Nephron (organoid): ENCODE results near the gene EFCAB3.
"Not testable (repeated sequence)": the region's sequence is repeated elsewhere in the genome, so short reads cannot be mapped to it uniquely, and the experiment has no call there.

Source experiments
- H3K27ac Mint-ChIP-seq, 3 experiments: 2 replicates each; pipeline ENCODE4 v1.8.0; 2020; ENCODE audit warnings: mixed read lengths in 3 of 3, mild to moderate bottlenecking in 2 of 3, moderate library complexity in 1 of 3
- H3K27me3 Mint-ChIP-seq: 2 replicates; pipeline ENCODE4 v1.8.0; 2021; ENCODE audit warnings: low read depth, mild to moderate bottlenecking, moderate library complexity, mixed read lengths
- H3K36me3 Mint-ChIP-seq: 2 replicates; pipeline ENCODE4 v1.8.0; 2020; ENCODE audit warnings: low read depth, mixed read lengths
- H3K4me1 Mint-ChIP-seq: 2 replicates; pipeline ENCODE4 v1.8.0; 2020; ENCODE audit warnings: mixed read lengths
- H3K4me3 Mint-ChIP-seq, 3 experiments: 2 replicates each; pipeline ENCODE4 v1.8.0; 2020; ENCODE audit warnings: mild to moderate bottlenecking in 3 of 3, mixed read lengths in 3 of 3, moderate library complexity in 2 of 3
- H3K9me3 Mint-ChIP-seq: 2 replicates; pipeline ENCODE4 v1.8.0; 2020; ENCODE audit warnings: mixed read lengths
- TF ChIP-seq, protein P1 (sequence below), 3 experiments: fragments of 200-600 bp; sonication (generic); IDR thresholded peaks; one replicate each; pipeline ENCODE4 v1.5.0; 2021; ENCODE audit warnings: antibody characterized with exemption in 3 of 3; ENCODE audit not compliant: unreplicated experiment in 3 of 3

EFCAB3 gene

DNA sequence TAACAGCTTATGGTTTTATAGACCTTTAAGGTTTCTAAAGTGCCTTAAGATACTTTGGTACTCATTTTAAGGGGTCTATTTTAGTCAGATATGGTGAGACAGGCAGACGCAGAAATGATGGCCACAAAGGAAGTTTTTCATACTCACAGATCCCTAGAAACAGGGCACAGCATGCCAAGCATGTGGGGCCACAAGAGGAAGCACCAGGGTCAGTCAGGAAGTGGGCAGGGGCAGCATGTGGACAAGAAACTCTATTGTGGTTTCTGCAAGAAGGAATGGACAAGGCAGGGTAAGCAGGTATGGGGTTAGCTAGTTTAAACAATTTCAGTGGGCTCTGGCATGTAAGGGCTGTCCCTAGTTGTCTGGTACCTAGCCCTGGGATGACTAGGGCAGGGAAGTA is 8.5 kb downstream of the EFCAB3 start:
- Mint-ChIP-seq H3K36me3 (no peaks in the 10 kb centered on the region), H3K4me3 (no peak overlapping the region), H3K9me3 (no peaks in the 10 kb centered on the region), H3K4me1 (no peaks in the 10 kb centered on the region), H3K27ac (no peak overlapping the region), H3K27me3 (peaks cover 17% of the 10 kb centered on the region)
- TF ChIP-seq, protein P1, sequence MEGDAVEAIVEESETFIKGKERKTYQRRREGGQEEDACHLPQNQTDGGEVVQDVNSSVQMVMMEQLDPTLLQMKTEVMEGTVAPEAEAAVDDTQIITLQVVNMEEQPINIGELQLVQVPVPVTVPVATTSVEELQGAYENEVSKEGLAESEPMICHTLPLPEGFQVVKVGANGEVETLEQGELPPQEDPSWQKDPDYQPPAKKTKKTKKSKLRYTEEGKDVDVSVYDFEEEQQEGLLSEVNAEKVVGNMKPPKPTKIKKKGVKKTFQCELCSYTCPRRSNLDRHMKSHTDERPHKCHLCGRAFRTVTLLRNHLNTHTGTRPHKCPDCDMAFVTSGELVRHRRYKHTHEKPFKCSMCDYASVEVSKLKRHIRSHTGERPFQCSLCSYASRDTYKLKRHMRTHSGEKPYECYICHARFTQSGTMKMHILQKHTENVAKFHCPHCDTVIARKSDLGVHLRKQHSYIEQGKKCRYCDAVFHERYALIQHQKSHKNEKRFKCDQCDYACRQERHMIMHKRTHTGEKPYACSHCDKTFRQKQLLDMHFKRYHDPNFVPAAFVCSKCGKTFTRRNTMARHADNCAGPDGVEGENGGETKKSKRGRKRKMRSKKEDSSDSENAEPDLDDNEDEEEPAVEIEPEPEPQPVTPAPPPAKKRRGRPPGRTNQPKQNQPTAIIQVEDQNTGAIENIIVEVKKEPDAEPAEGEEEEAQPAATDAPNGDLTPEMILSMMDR (IDR thresholded peaks at IDR 0.05; ENCODE audit: unreplicated experiment in 3 of 3) = no peak

DNA sequence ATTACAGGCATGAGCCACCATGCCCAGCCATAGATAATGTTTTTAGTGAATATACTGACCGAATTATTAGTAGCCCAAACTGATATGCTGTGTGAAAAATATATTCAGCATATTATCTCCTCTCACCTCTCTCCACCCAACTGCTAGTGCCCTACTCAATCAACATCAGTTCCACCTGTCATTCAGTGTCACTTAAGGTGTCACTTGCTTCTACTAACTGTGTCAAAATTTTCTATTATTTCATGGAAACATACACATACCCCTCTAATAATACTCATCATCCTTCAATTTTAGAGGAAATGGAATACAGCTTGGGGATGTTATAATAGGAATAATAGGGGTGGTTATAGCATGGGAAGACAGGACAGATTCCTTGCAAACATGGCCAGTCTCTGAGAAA is 12.6 kb downstream of the EFCAB3 start:
- Mint-ChIP-seq H3K4me3 (no peak overlapping the region), H3K27me3 (peaks cover 17% of the 10 kb centered on the region), H3K36me3 (no peaks in the 10 kb centered on the region), H3K27ac (no peak overlapping the region), H3K4me1 (no peaks in the 10 kb centered on the region), H3K9me3 (no peaks in the 10 kb centered on the region)
- TF ChIP-seq, protein P1 (IDR thresholded peaks at IDR 0.05; ENCODE audit: unreplicated experiment in 3 of 3) = no peak

DNA sequence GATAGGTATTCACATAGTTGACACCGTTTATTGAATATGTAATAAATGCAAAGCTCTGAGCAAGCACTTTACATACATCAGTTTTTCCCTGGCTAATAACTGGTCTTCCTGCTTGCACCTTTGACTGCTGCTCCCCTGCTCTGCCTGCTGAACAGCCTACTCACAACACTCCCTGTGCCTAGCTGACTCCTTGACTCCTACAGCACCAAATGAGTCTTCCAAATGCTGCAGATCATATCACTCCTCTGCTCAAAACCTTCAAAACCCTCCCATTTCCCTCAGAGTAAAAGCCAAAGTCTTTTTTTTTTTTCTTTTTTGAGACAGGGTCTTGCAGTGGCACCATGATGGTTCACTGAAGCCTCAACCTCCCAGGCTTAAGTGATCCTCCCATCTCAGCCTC is 18.5 kb downstream of the EFCAB3 start:
- H3K36me3 Mint-ChIP-seq = no peaks in the 10 kb centered on the region
- no peaks in the 10 kb centered on the region for H3K4me1 Mint-ChIP-seq
- H3K4me3 Mint-ChIP-seq = no peak overlapping the region
- TF ChIP-seq, protein P1 (IDR thresholded peaks at IDR 0.05; ENCODE audit: unreplicated experiment in 3 of 3) = no peak
- H3K27ac Mint-ChIP-seq = no peak overlapping the region
- peaks cover 10% of the 10 kb centered on the region for H3K9me3 Mint-ChIP-seq
- H3K27me3 Mint-ChIP-seq = no peaks in the 10 kb centered on the region

DNA sequence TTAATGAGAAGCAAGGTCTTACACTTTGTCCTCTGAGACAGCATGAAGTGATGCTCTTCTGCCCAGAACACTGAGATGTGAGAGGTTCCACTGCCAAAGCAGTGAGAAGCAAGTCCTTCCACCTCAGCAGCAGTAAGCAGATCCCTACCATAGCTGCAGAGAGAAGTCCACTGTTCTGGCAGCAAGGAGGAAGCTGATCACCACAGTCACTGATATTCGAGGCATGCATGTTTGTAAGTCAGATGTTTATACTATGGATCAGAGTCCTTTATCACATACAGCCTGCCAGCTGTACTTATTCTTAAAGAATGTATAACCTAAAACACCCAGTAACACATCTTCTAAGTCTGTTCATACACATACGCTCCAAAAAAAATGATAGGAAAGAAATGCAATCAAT is 25.1 kb downstream of the EFCAB3 start:
- TF ChIP-seq, protein P1 (IDR thresholded peaks at IDR 0.05; ENCODE audit: unreplicated experiment in 3 of 3) = no peak
- no peaks in the 10 kb centered on the region for H3K36me3 Mint-ChIP-seq
- peaks cover 11% of the 10 kb centered on the region for H3K9me3 Mint-ChIP-seq
- no peak overlapping the region for H3K4me3 Mint-ChIP-seq
- H3K4me1 Mint-ChIP-seq = no peaks in the 10 kb centered on the region
- H3K27ac Mint-ChIP-seq = no peak overlapping the region
- H3K27me3 Mint-ChIP-seq = peaks cover 6% of the 10 kb centered on the region

DNA sequence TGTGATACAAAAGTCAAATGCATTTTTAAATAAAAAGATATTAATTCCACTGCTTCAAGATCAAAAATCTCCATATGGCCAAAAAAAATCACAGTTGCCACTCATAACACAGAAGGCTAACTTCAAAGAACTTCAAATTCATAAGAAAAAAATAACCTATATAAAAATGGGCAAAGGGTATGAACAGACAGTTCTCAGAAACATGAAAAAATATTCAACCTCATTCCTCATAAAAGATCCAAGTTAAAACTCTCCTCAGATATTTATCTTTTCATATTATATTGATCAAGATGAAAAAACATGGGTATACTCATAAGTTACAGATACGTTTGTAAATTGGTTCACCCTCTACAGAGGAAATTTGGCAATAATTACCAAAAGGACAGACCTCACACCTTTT is 32.7 kb downstream of the EFCAB3 start:
- H3K27ac Mint-ChIP-seq = not testable (repeated sequence)
- peaks cover 11% of the 10 kb centered on the region for H3K27me3 Mint-ChIP-seq

DNA sequence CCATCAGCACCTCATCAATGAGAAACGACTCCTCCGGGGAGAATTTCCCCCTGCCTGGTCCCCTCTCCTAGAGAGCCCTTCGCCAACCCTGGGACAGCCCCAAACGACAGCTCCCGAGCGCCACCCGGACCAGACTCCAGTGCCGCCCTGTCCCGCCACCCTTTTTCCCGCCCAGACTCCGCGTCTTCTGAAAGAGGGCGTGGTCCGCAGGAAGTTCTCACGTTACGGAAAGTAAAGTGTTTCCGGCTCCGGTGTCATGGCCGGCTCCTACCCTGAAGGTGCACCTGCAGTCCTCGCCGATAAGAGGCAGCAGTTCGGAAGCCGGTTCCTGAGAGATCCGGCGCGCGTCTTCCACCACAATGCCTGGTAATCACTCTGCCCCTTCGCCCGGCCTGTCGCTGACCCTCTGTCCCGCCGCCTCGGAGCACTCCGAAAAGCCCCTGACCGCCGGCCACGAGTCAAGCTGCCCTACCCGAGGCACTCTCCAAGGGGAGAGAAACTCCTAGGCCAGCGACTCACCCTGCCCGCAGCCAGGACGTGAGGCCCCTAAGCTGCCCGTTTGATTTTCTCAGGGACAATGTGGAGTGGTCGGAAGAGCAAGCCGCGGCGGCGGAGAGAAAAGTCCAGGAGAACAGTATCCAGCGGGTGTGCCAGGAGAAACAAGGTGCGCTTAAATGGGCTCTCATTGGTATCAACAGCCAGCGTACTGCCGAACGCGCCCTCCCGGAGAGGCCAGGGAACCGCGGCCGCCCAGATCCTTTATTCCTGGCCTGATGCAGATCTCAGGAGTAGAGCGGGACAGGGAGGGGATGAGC is 43.5 kb downstream of the EFCAB3 start, which contains the start of gene METTL2A:
Gene METTL2A, plus strand, starts transcription at position 251 of the 815 bp plus-strand sequence. Its CDS starts 6 bp downstream, at position 257.
- Mint-ChIP-seq H3K4me3 (peak within 1 kb of the TSS; percentile 96 to 99 (median 98)), H3K4me1 (peaks cover 17% of the 10 kb centered on the region), H3K27ac (peak within 1 kb of the TSS; percentile 83 to 97 (median 87))
- TF ChIP-seq, protein P1 (IDR thresholded peaks at IDR 0.05; ENCODE audit: unreplicated experiment in 3 of 3) = peak; percentile 37 to 52 (median 48)
- H3K9me3 Mint-ChIP-seq, H3K27me3 Mint-ChIP-seq, H3K36me3 Mint-ChIP-seq: not testable (repeated sequence)

More for the DNA sequence above, 32.7 kb downstream of the EFCAB3 start:
- H3K4me3 Mint-ChIP-seq, H3K36me3 Mint-ChIP-seq, H3K9me3 Mint-ChIP-seq, H3K4me1 Mint-ChIP-seq: not testable (repeated sequence)

DNA sequence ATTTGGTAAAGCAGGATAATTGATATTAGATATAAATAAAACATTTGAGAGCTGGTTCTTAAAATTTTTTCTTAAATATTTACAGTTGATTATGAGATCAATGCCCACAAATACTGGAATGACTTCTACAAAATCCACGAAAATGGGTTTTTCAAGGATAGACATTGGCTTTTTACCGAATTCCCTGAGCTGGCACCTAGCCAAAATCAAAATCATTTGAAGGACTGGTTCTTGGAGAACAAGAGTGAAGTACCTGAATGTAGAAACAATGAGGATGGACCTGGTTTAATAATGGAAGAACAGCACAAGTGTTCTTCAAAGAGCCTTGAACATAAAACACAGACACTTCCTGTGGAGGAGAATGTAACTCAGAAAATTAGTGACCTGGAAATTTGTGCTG is 45.9 kb downstream of the EFCAB3 start:
- peak overlapping the region in 1 of 3 experiments; percentile 17 for H3K4me3 Mint-ChIP-seq
- H3K27ac Mint-ChIP-seq, H3K27me3 Mint-ChIP-seq, H3K9me3 Mint-ChIP-seq: not testable (repeated sequence)
- peaks cover 12% of the 10 kb centered on the region for H3K36me3 Mint-ChIP-seq
- H3K4me1 Mint-ChIP-seq = peaks cover 17% of the 10 kb centered on the region

DNA sequence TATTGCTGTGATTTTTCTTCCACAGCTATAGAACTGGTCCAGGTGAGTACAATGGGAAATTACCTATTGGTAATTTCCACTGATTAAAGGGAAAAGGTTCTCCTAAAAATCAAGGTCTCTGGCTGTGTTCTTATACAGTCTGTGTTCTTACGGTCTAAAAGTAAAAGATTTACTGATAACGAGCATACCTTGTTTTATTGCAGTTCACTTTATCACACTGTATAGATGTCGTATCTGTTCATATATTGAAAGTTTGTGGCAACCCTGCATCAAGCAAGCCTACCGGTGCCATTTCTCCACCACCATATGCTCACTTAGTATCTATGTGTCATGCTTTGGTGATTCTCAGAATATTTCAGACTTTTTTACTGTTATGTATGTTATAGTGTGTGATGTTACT is 54.9 kb downstream of the EFCAB3 start:
- not testable (repeated sequence) for H3K27me3 Mint-ChIP-seq, H3K9me3 Mint-ChIP-seq
- H3K36me3 Mint-ChIP-seq = peaks cover 32% of the 10 kb centered on the region

DNA sequence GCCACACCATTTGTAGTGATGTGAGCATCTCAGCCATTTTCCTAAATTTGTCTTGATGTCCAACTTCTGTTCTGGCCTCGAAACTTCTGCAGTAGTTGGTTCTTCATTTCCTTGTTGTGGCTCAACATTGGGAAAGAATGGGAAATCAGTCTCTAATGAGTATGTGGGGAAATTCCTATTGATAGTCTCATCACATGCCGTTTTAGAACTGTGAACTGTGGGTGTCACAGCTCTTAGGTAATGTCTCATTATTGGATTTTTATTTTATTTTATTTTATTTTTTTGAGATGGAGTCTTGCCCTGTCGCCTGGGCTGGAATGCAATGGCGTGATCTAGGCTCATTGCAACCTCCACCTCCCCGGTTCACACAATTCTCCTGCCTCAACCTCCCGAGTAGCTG is 60.8 kb downstream of the EFCAB3 start:
- not testable (repeated sequence) for H3K27ac Mint-ChIP-seq, H3K4me1 Mint-ChIP-seq, H3K27me3 Mint-ChIP-seq, H3K9me3 Mint-ChIP-seq, H3K4me3 Mint-ChIP-seq
- peaks cover 46% of the 10 kb centered on the region for H3K36me3 Mint-ChIP-seq

More for the DNA sequence above, 54.9 kb downstream of the EFCAB3 start:
- not testable (repeated sequence) for H3K4me1 Mint-ChIP-seq, H3K27ac Mint-ChIP-seq, H3K4me3 Mint-ChIP-seq
